Measurements from ENCODE around the gene ANKRD53. TPM values are rescaled to one million over a fixed set of nuclear protein-coding genes. Genes with fewer than 3 reads are reported as not detected.

ANKRD53 gene
- polyA plus RNA-seq, 2 of the 4 experiments (the other 2 are of a cell fraction) = not detected

GRCh38 chr2:70985283-70985688 is 6.9 kb downstream of the ANKRD53 start:
- ATAC-seq (no peak), DNase-seq (ENCODE audit: low read depth in 1 of 2, low spot score in 1 of 2) (no peak), FAIRE-seq (no peak)
- H3K4me3 ChIP-seq = no peak overlapping the region
- H3K27ac ChIP-seq = no peak overlapping the region
- WGBS (ENCODE audit: missing lambda C conversion rate) = 69% methylated on average over 5 of the region's 5 CpGs
- H3K4me1 ChIP-seq = no peaks in the 10 kb centered on the region
- H3K4me2 ChIP-seq = no peak overlapping the region
- no peak for TF ChIP-seq ZNF302 (CRISPR knock-in tag; IDR thresholded peaks at IDR 0.05)
- no peak for TF ChIP-seq POLR2A (IDR thresholded peaks at IDR 0.05; ENCODE audit: low read length)
- TF ChIP-seq CTCF (IDR thresholded peaks at IDR 0.05) = no peak
- TF ChIP-seq CBX8 (IDR thresholded peaks at IDR 0.05) = no peak
- TF ChIP-seq ZSCAN20 (CRISPR knock-in tag; IDR thresholded peaks at IDR 0.05) = no peak
- no peak for TF ChIP-seq NPAS2 (CRISPR knock-in tag; IDR thresholded peaks at IDR 0.05; ENCODE audit: borderline replicate concordance)
- TF ChIP-seq, protein P1, sequence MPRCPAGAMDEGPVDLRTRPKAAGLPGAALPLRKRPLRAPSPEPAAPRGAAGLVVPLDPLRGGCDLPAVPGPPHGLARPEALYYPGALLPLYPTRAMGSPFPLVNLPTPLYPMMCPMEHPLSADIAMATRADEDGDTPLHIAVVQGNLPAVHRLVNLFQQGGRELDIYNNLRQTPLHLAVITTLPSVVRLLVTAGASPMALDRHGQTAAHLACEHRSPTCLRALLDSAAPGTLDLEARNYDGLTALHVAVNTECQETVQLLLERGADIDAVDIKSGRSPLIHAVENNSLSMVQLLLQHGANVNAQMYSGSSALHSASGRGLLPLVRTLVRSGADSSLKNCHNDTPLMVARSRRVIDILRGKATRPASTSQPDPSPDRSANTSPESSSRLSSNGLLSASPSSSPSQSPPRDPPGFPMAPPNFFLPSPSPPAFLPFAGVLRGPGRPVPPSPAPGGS (IDR thresholded peaks at IDR 0.05) = no peak
- no peak for TF ChIP-seq FOSB (CRISPR knock-in tag; IDR thresholded peaks at IDR 0.05)
- no peak for TF ChIP-seq FOSL2 (IDR thresholded peaks at IDR 0.05)
- no peak for TF ChIP-seq FOSL2 (CRISPR knock-in tag; IDR thresholded peaks at IDR 0.05)
- no peak for TF ChIP-seq MYC (IDR thresholded peaks at IDR 0.05; ENCODE audit: borderline replicate concordance, low read length)
- TF ChIP-seq CHD2 (IDR thresholded peaks at IDR 0.05; ENCODE audit: low read length, partially characterized antibody) = no peak
- TF ChIP-seq GATA3 (IDR thresholded peaks at IDR 0.05; ENCODE audit: borderline replicate concordance) = no peak
- TF ChIP-seq SMC3 (IDR thresholded peaks at IDR 0.05) = no peak
- no peak for TF ChIP-seq MAFK (IDR thresholded peaks at IDR 0.05; ENCODE audit: partially characterized antibody)
- TF ChIP-seq HEYL (CRISPR knock-in tag; IDR thresholded peaks at IDR 0.05) = no peak
- no peak for TF ChIP-seq RNF2 (IDR thresholded peaks at IDR 0.05; ENCODE audit: borderline replicate concordance, low read depth)
- no peak for TF ChIP-seq TP53 (CRISPR knock-in tag; IDR thresholded peaks at IDR 0.05)
- H3K9me3 ChIP-seq = no peaks in the 10 kb centered on the region
- ChIA-PET CTCF (interaction anchor here (0.7 to 10.9 kb wide), 14 partner anchors 9 to 681 kb away, joined by 3 to 171 read pairs (median 4); partner anchors contain the start of gene FIGLA), POLR2A (no interaction called here)

DNA sequence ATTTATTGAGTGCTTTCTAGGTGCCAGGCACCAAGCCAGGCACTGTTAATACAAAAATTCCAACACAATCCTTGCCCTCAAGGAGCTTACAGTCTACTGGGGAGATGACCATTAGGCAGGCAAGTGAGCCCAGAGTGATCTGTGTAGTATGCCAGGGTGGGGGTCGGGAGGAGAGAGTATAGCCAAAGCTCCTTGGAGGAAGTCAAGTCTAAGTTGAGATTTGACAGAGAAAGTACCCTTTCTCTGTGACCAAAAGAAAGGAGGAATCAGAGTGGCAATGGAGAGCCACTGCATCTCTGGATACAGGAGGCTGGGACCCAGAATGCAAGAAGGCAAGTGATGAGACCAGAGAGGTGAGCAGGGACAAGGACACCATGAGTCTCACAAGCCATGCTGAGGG is 7.5 kb downstream of the ANKRD53 start:
- DNase-seq (ENCODE audit: low read depth in 1 of 2, low spot score in 1 of 2) = no peak
- no peak for FAIRE-seq
- ATAC-seq = no peak
- no peaks in the 10 kb centered on the region for H3K4me1 ChIP-seq
- CTCF ChIA-PET = interaction anchor here (0.6 to 10.9 kb wide), 12 partner anchors 9 to 684 kb away, joined by 3 to 171 read pairs (median 4); partner anchors contain the start of gene FIGLA
- TF ChIP-seq, protein P2, sequence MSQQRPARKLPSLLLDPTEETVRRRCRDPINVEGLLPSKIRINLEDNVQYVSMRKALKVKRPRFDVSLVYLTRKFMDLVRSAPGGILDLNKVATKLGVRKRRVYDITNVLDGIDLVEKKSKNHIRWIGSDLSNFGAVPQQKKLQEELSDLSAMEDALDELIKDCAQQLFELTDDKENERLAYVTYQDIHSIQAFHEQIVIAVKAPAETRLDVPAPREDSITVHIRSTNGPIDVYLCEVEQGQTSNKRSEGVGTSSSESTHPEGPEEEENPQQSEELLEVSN (IDR thresholded peaks at IDR 0.05; ENCODE audit: borderline replicate concordance, low read depth) = no peak
- TF ChIP-seq RNF2 (IDR thresholded peaks at IDR 0.05; ENCODE audit: borderline replicate concordance, low read depth) (no peak), RFX5 (IDR thresholded peaks at IDR 0.05) (no peak), EHF (CRISPR knock-in tag; IDR thresholded peaks at IDR 0.05) (no peak), FOXS1 (CRISPR knock-in tag; IDR thresholded peaks at IDR 0.05) (no peak), MAZ (IDR thresholded peaks at IDR 0.05; ENCODE audit: borderline replicate concordance, low read depth, low read length) (no peak), ESRRA (IDR thresholded peaks at IDR 0.05; ENCODE audit: borderline replicate concordance, low read length) (no peak), NR3C1 (IDR thresholded peaks at IDR 0.05) (no peak)
- TF ChIP-seq, protein P3, sequence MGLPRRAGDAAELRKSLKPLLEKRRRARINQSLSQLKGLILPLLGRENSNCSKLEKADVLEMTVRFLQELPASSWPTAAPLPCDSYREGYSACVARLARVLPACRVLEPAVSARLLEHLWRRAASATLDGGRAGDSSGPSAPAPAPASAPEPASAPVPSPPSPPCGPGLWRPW (IDR thresholded peaks at IDR 0.05) = no peak
- H3K4me3 ChIP-seq = no peak overlapping the region
- H3K9me3 ChIP-seq = no peaks in the 10 kb centered on the region
- POLR2A ChIA-PET = no interaction called here
- WGBS (ENCODE audit: missing lambda C conversion rate) = 88% methylated on average over 1 of the region's 1 CpG
- no peak overlapping the region for H3K27ac ChIP-seq
- no peak overlapping the region for H3K4me2 ChIP-seq
